K562 (cell line): ENCODE data around the gene RPL36AL. TPM values are rescaled to one million over a fixed set of nuclear protein-coding genes. Genes with fewer than 3 reads are reported as not detected.
A peak's percentile ranks its signal among the peaks of the same experiment; 100 is the strongest.

ENCODE experiments used
- CREB3L1 ChIP-seq: fragments of 450-650 bp; IDR thresholded peaks from 2 replicates; pipeline ENCODE4 v1.6.1; 2014; ENCODE audit warnings: low read depth, mild to moderate bottlenecking, moderate library complexity, borderline replicate concordance
- GABPA ChIP-seq: fragments of 200-800 bp; sonication (Bioruptor generic); conservative IDR thresholded peaks from 2 replicates; pipeline ENCODE4 v1.6.1; 2016; ENCODE audit warnings: low read depth, missing genetic modification characterization, missing compliant biosample characterization
- HDAC1 ChIP-seq, 2 experiments: fragments of 450-650 bp; IDR thresholded peaks; 2 replicates each; pipeline ENCODE4 v1.6.1; 2016 to 2017; ENCODE audit warnings: inconsistent platforms in 1 of 2, mild to moderate bottlenecking in 1 of 2, moderate library complexity in 1 of 2
- HNRNPLL ChIP-seq: fragments of 200-400 bp; formaldehyde crosslinking; IDR thresholded peaks from 2 replicates; pipeline ENCODE4 v1.6.1; 2017; ENCODE audit warnings: low read length, low read depth, mild to moderate bottlenecking; ENCODE audit not compliant: poor library complexity, severe bottlenecking
- MAZ ChIP-seq, 2 experiments: fragments of 450-650 bp in 1 of 2; sonication (generic) in 1 of 2; formaldehyde crosslinking; IDR thresholded peaks in 1 of 2; conservative IDR thresholded peaks in 1 of 2; 2 replicates each; pipeline versions ENCODE4 v1.4.0 to v1.5.0; 2020; ENCODE audit warnings: mild to moderate bottlenecking in 1 of 2, missing genetic modification reagents in 1 of 2
- MGA ChIP-seq: fragments of 450-650 bp; IDR thresholded peaks from 2 replicates; pipeline ENCODE4 v1.6.1; 2016; ENCODE audit warnings: mild to moderate bottlenecking, moderate library complexity
- SMARCA5 ChIP-seq: fragments of 450-650 bp; IDR thresholded peaks from 2 replicates; pipeline ENCODE4 v1.6.1; 2016
- YBX1 ChIP-seq: fragments of 450-650 bp; IDR thresholded peaks from 2 replicates; pipeline ENCODE4 v1.7.1; 2016; ENCODE audit warnings: mild to moderate bottlenecking
- YY1 ChIP-seq, 3 experiments: IDR thresholded peaks; 2 replicates each; pipeline ENCODE4 v1.6.1; 2011; ENCODE audit warnings: low read length in 2 of 3, mild to moderate bottlenecking in 2 of 3, moderate library complexity in 2 of 3, borderline replicate concordance in 1 of 3, control low read depth in 1 of 3, low read depth in 1 of 3; ENCODE audit not compliant: insufficient read depth in 3 of 3, insufficient replicate concordance in 2 of 3, control insufficient read depth in 1 of 3, insufficient read length in 1 of 3; ENCODE audit errors: extremely low read depth in 1 of 3
- ZNF143 ChIP-seq: sonication (generic); formaldehyde crosslinking; IDR thresholded peaks from 2 replicates; pipeline ENCODE4 v1.9.0; 2022; ENCODE audit warnings: mild to moderate bottlenecking, missing genetic modification reagents
- polyA plus RNA-seq, 8 experiments: library from polyadenylated mRNA; depleted of rRNA in 4 of 8; stranded (reverse) in 5 of 8; unstranded in 3 of 8; fragments of >200 nt; fragmentation: Nextera tagmentation in 2 of 8; fragmentation: Illumina TruSeq in 1 of 8; extraction: Ambion mirVana in 2 of 8; extraction: Trizol in 1 of 8; gene quantifications; 2 replicates each; pipeline versions ENCODE4 v1.2.1 to v1.2.3, GENCODE V29; 2011 to 2014; ENCODE audit warnings: inconsistent platforms in 1 of 8, missing spikeins in 1 of 8
- total RNA-seq, 7 experiments: library from RNA; depleted of rRNA in 6 of 7; stranded (reverse); fragments of >200 nt in 6 of 7; fragmentation: Illumina TruSeq in 2 of 7; extraction: Trizol in 2 of 7; gene quantifications; 2 replicates each; pipeline versions ENCODE4 v1.2.1 to v1.2.3, GENCODE V29; 2011 to 2021; ENCODE audit warnings: low replicate concordance in 1 of 7
- TF ChIP-seq, protein P1 (sequence below): fragments of 450-650 bp; conservative IDR thresholded peaks from 2 replicates; pipeline ENCODE4 v1.6.1; 2016; ENCODE audit warnings: missing genetic modification characterization, low read depth, mild to moderate bottlenecking, missing compliant biosample characterization, moderate library complexity

The RPL36AL gene
- total and polyA plus RNA-seq, 9 of the 15 experiments (the other 6 are each of a cell fraction or from before 2014, with no cell fraction given): 146 to 674 (median 360) TPM

DNA sequence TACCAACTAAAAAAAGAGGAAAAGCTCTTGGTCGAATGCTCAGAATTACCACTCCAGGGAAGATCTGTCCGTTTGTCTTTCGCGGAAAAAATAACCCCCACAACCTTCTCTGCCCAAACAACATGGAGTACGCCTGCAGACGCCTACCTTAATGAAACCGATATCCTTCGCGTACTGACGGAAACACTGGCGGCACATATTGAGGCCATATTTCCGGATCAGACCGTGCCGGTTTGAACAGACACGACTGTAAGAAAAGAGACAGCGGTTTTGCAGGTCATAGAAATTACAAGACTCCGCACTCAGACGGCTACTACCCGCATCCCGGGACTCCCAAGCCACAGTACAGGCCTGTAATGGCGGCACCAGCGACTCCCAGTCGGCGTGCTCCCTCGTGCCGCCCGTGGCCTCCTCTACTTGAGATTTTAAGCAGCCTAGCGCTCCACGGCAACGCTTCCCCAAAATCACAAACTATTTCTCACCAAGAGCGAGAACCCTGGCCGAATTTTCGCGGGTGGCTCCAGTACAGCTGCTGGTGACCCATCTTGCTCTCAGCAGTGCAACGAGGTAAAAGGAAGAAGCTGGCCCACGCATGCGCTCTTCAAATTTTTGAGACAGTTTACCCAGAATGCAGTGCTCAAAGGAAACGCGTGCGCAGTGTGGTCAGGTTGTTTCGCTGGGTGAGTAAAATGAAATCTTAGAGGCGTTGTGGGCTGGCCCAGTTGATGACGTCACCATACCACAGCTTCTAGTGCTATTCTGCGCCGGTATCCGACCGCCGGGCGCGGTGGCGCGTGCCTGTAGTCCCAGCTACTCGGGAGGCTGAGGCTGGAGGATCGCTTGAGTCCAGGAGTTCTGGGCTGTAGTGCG is 34.4 kb downstream of the RPL36AL start, which contains the start of gene RPS29 (continued):
- TF ChIP-seq MGA (peak; percentile 64), SMARCA5 (no peak), HDAC1 (IDR thresholded peaks at IDR 0.05) (peak; percentile 43 to 60; a peak in 1 of 4 replicates), ZNF143 (CRISPR knock-in tag) (peak; percentile 73), YBX1 (no peak), GABPA (tag) (peak; percentile 39; the same call in 1 of the 2 replicates), MAZ (CRISPR knock-in tag; conservative IDR thresholded peaks at IDR 0.05 in 1 of 2, IDR thresholded peaks at IDR 0.05 in 1 of 2) (peak in 1 of 2 experiments; percentile 31; a peak in 1 of 4 replicates), CREB3L1 (peak; percentile 46; the same call in 1 of the 2 replicates), HNRNPLL (peak; percentile 67), YY1 (IDR thresholded peaks at IDR 0.05; ENCODE audit: borderline replicate concordance in 1 of 3, control insufficient read depth in 1 of 3, extremely low read depth in 1 of 3, insufficient read depth in 3 of 3, insufficient read length in 1 of 3, insufficient replicate concordance in 2 of 3, low read depth in 1 of 3, low read length in 2 of 3) (peak; percentile 52 to 94 (median 86))
- TF ChIP-seq, protein P1, sequence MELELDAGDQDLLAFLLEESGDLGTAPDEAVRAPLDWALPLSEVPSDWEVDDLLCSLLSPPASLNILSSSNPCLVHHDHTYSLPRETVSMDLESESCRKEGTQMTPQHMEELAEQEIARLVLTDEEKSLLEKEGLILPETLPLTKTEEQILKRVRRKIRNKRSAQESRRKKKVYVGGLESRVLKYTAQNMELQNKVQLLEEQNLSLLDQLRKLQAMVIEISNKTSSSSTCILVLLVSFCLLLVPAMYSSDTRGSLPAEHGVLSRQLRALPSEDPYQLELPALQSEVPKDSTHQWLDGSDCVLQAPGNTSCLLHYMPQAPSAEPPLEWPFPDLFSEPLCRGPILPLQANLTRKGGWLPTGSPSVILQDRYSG: peak; percentile 93
